Upper lobe of right lung (tissue), 1 donor: ENCODE results near the gene PTPRU. TPM values are rescaled to one million over a fixed set of nuclear protein-coding genes. Genes with fewer than 3 reads are reported as not detected.

Experiments
- ATAC-seq: fragments of 200-7000 bp; cut with Tn5 transposase; one replicate; pipeline ENCODE4 v1.9.1; 2020; ENCODE audit warnings: mild to moderate bottlenecking, moderate library complexity
- DNase-seq: peaks from one replicate; pipeline ENCODE4 v3.0.0-alpha.2; 2020
- H3K27ac ChIP-seq: fragments of 200-600 bp; one replicate; pipeline ENCODE4 v1.8.0; 2022
- H3K27me3 ChIP-seq: fragments of 200-600 bp; one replicate; pipeline ENCODE4 v1.8.0; 2022; ENCODE audit warnings: mild to moderate bottlenecking
- H3K36me3 ChIP-seq: fragments of 200-600 bp; one replicate; pipeline ENCODE4 v1.8.0; 2022
- H3K4me1 ChIP-seq: fragments of 200-600 bp; one replicate; pipeline ENCODE4 v1.8.0; 2022
- H3K4me3 ChIP-seq: fragments of 200-600 bp; one replicate; pipeline ENCODE4 v1.8.0; 2022; ENCODE audit warnings: mild to moderate bottlenecking
- H3K9me3 ChIP-seq: fragments of 200-600 bp; one replicate; pipeline ENCODE4 v1.8.0; 2022
- intact Hi-C: fragments of 100-400 bp; cut with DNase I; formaldehyde crosslinking; loops from one replicate; pipeline ENCODE4 v1.11.0; 2022
- total RNA-seq: library from RNA; stranded (reverse); fragmentation: NEBNext Ultra II Directional; extraction: Animal tissue kit (Norgen Biotek cat#: 25700); gene quantifications from one replicate; pipeline ENCODE4 v1.2.1, GENCODE V29; 2021
- TF ChIP-seq, protein P1 (sequence below): fragments of 200-600 bp; IDR thresholded peaks from one replicate; pipeline ENCODE4 v1.8.0; 2022; ENCODE audit warnings: antibody characterized with exemption
- donor health status: DM: no; HTN: yes; CAD: no; lungs with severe emphysema.

Gene PTPRU
- total RNA-seq, 1 donor from 2014 or later, result 45.5 TPM

DNA sequence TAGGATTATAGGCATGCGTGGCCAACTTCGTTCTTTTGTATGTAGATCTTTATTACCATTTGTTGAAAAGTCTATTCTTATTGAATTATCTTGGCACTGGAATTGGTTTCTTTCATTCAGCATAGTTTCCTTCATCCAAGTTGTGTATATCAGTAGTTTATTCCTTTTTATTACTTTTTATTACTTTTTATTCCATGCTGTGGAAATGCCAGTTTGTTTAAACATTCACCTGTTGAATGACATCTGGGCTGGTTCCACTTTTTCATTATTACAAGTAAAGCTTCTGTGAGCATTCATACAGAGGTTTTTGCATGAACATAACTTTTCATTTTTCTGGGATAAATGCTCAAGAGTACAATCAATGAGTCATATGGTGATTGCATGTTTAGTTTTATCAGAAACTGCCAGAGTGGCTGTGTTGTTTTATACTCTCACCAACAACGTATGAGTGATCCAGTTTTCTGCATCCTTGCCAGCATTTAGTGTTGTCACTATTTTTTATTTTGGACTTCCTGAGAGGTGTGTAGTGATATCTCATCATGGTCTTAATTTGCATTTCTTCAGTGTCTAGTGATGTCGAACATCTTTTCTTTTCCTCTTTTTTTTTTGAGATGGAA, 28.6 kb downstream of the PTPRU start:
- no peak for ATAC-seq
- TF ChIP-seq, protein P1, sequence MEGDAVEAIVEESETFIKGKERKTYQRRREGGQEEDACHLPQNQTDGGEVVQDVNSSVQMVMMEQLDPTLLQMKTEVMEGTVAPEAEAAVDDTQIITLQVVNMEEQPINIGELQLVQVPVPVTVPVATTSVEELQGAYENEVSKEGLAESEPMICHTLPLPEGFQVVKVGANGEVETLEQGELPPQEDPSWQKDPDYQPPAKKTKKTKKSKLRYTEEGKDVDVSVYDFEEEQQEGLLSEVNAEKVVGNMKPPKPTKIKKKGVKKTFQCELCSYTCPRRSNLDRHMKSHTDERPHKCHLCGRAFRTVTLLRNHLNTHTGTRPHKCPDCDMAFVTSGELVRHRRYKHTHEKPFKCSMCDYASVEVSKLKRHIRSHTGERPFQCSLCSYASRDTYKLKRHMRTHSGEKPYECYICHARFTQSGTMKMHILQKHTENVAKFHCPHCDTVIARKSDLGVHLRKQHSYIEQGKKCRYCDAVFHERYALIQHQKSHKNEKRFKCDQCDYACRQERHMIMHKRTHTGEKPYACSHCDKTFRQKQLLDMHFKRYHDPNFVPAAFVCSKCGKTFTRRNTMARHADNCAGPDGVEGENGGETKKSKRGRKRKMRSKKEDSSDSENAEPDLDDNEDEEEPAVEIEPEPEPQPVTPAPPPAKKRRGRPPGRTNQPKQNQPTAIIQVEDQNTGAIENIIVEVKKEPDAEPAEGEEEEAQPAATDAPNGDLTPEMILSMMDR, result no peak

DNA sequence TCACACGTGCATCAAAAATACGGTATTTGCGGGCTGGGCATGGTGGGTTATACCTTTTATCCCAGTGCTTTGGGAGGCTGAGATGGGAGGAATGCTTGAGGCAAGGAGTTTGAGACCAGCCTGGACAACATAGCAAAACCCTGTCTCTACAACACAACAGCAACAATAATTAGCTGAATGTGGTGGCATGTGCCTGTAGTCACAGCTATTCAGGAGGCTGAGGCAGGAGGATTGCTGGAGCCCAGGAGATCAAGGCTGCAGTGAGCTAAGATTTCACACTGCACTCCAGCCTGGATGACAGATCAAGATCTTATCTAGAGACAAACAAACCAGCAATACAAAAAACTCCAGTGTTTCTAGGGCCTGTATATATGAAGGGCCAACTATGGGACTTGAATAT, 30.6 kb downstream of the PTPRU start:
- TF ChIP-seq, protein P1, result no peak
- Histone ChIP-seq H3K4me3 (no peak overlapping the region), H3K27me3 (peaks cover 6% of the 10 kb centered on the region), H3K9me3 (no peaks in the 10 kb centered on the region), H3K36me3 (no peaks in the 10 kb centered on the region), H3K27ac (no peak overlapping the region), H3K4me1 (peaks cover 8% of the 10 kb centered on the region)
- ATAC-seq, result no peak
- DNase-seq, result no peak
- intact Hi-C loops, result no loop called here

More for the DNA sequence above, 28.6 kb downstream of the PTPRU start:
- H3K27me3 ChIP-seq, result peaks cover 10% of the 10 kb centered on the region
- no peak for DNase-seq
- peaks cover 9% of the 10 kb centered on the region for H3K36me3 ChIP-seq
- no peak overlapping the region for H3K4me3 ChIP-seq
- no peak overlapping the region for H3K27ac ChIP-seq
- no peaks in the 10 kb centered on the region for H3K9me3 ChIP-seq
- no peaks in the 10 kb centered on the region for H3K4me1 ChIP-seq
- intact Hi-C loops, result no loop called here

DNA sequence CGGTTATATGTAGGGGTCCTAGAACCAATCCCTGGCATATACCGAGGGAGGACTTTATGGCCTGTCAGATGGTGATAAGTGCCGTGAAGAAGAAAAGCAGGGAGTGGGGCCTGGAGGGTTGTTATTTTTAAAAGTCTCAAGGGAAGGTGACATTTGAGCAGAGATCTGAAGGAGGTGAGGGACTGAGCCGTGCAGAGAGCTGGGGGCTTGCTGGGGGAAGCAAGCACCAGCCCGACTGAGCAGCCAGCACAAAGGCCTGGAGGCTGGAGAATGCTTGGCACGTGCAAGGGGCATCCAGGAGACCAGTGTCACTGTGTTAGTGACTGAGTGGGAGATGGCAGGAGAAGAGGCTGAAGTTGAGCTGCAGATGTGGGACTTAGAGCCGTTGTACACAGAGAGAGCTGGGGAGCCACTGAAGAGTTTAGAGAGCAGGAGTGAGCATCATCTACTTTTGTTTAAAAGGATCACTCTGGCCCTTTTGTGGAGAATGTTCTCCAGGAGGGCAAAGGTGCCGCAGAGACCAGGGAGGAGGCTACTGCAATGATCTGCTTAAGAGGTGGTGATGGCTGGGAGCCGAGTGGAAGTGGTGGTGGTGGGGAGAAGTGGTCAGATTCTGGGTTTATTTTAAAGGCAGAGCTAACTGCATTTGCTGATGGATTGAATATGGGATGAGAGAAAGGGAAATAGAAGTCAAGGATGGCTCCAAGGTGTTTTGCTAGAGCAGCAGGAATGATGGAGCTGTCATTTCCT, 31.2 kb downstream of the PTPRU start:
- H3K4me1 ChIP-seq, result peaks cover 12% of the 10 kb centered on the region
- intact Hi-C loops, result no loop called here
- TF ChIP-seq, protein P1, result no peak
- H3K27ac ChIP-seq, result no peak overlapping the region
- no peak overlapping the region for H3K4me3 ChIP-seq
- no peaks in the 10 kb centered on the region for H3K36me3 ChIP-seq
- peaks cover 5% of the 10 kb centered on the region for H3K27me3 ChIP-seq
- DNase-seq, result no peak
- no peaks in the 10 kb centered on the region for H3K9me3 ChIP-seq
- ATAC-seq, result no peak

DNA sequence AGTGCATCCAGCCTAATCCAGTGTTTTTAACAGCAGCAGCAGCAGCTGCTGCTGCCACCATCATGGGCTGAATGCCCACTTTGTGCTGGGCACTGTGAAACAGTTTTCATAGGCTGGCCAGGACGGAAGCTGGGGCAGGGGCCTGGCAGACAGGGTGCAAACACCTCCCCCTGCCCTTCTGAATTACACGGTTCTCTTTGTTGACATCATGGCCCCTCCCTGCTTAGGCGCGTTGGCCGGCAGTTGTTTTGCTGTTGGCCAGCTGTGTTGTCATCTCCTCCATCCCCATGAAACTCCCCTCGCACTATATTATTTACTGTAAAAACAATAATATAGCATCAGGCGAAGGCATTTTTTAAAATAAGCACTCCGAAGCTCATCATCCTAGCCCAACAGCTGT, 33.1 kb downstream of the PTPRU start:
- Histone ChIP-seq H3K4me3 (no peak overlapping the region), H3K4me1 (peaks cover 12% of the 10 kb centered on the region), H3K36me3 (no peaks in the 10 kb centered on the region), H3K9me3 (no peaks in the 10 kb centered on the region), H3K27ac (no peak overlapping the region), H3K27me3 (no peaks in the 10 kb centered on the region)
- TF ChIP-seq, protein P1, result no peak
- intact Hi-C loops, result no loop called here
- no peak for ATAC-seq
- DNase-seq, result no peak

DNA sequence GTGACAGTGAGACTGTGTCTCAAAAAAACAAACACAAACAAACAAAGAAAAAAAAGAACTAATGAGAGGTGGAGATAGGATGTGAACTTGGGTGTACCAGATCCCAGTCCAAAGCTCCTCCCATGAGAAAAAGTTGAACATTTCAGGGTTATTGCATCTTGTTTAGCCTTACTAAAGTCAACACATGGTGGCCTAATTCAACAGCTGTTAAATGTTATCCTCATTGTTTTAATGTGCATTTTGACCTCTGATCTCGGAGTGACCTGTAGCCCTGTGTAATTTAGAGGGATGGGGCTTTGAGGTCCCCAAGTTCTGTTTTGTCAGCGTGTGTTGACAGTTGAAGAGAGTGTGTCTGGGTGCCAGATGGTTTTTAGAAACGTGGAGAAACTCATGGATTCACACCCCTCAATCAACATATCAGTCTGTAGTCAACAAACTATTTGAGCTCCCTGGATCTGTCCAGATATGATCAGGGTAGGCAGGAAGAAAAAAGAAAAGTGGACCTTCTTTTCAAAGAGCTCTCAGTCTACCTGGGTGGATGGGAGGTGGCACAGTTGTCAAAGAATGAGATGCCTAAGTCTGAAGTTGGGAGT, 34.7 kb downstream of the PTPRU start:
- no peak for DNase-seq
- Histone ChIP-seq H3K27me3 (no peaks in the 10 kb centered on the region), H3K36me3 (no peaks in the 10 kb centered on the region), H3K4me3 (no peak overlapping the region), H3K9me3 (no peaks in the 10 kb centered on the region), H3K27ac (peak overlapping the region; percentile 2), H3K4me1 (peaks cover 12% of the 10 kb centered on the region)
- no peak for ATAC-seq
- TF ChIP-seq, protein P1, result no peak
- intact Hi-C loops, result no loop called here
